ENCODE measurements around the gene MBD1.
A peak's percentile ranks its signal among the peaks of the same experiment; 100 is the strongest.
"Not testable (repeated sequence)": the region's sequence is repeated elsewhere in the genome, so short reads cannot be mapped to it uniquely, and the experiment has no call there.

MBD1 gene

GRCh38 chr18:50281295-50281971, at the start of gene MBD1:
Gene MBD1 (minus strand): TSS chr18:50281523. CDS start chr18:50279992, 1,531 bp downstream.
- peak; percentile 99 for DNase-seq

GRCh38 chr18:50330176-50330575, 48.9 kb upstream of the MBD1 start:
- DNase-seq: no peak

- DNase-seq: no peak
Measured at GRCh38 chr18:50327983-50328382, 46.7 kb upstream of the MBD1 start.

- no peak for DNase-seq
Measured at GRCh38 chr18:50320719-50321118, 39.4 kb upstream of the MBD1 start.

GRCh38 chr18:50315100-50315871, 34.0 kb upstream of the MBD1 start:
- no peak for DNase-seq

GRCh38 chr18:50313873-50314460, 32.6 kb upstream of the MBD1 start:
- no peak for DNase-seq

- no peak for DNase-seq
Measured at GRCh38 chr18:50313031-50313607, 31.8 kb upstream of the MBD1 start.

GRCh38 chr18:50312296-50313030, 31.1 kb upstream of the MBD1 start:
- DNase-seq: no peak

GRCh38 chr18:50311650-50312049, 30.3 kb upstream of the MBD1 start:
- DNase-seq: no peak

- DNase-seq: no peak
Measured at GRCh38 chr18:50310080-50310479, 28.8 kb upstream of the MBD1 start.

- not testable (repeated sequence) for DNase-seq
Measured at GRCh38 chr18:50308851-50309250, 27.5 kb upstream of the MBD1 start.

GRCh38 chr18:50307738-50308470, 26.6 kb upstream of the MBD1 start:
- peak; percentile 96 for DNase-seq

- DNase-seq: no peak
Measured at GRCh38 chr18:50307400-50307737, 26.0 kb upstream of the MBD1 start.

- DNase-seq: no peak
Measured at GRCh38 chr18:50306944-50307343, 25.6 kb upstream of the MBD1 start.

GRCh38 chr18:50301074-50301473, 19.8 kb upstream of the MBD1 start:
- DNase-seq: no peak

GRCh38 chr18:50299626-50300388, 18.5 kb upstream of the MBD1 start:
- DNase-seq: no peak

GRCh38 chr18:50298443-50299284, 17.3 kb upstream of the MBD1 start:
- no peak for DNase-seq

- DNase-seq: peak; percentile 79
Measured at GRCh38 chr18:50297621-50298442, 16.5 kb upstream of the MBD1 start.

GRCh38 chr18:50293039-50293438, 11.7 kb upstream of the MBD1 start:
- no peak for DNase-seq

GRCh38 chr18:50289108-50289443, 7.8 kb upstream of the MBD1 start:
- no peak for DNase-seq

Measured in NCI-H345 (cell line).